MCF 10A (cell line): Measurements from ENCODE around the gene COL4A6. TPM values are rescaled to one million over a fixed set of nuclear protein-coding genes. Genes with fewer than 3 reads are reported as not detected.

Source experiments
- BruUV-seq: library from RNA; stranded (reverse); fragments of 400-500 nt; replicated peaks from 2 replicates; lab custom pipeline; 2021; lab: Mats Ljungman, UMichigan
- CTCF ChIA-PET: fragments of 300-600 bp; sonication (Branson Sonifier 250); formaldehyde crosslinking; extraction: SDS; loops from one replicate; lab custom pipeline; 2021; ENCODE audit warnings: antibody characterized with exemption, inconsistent platforms; lab: Yijun Ruan, JAX
- POLR2A ChIA-PET: fragments of 300-600, 350-650 bp; sonication (Branson Sonifier 250); formaldehyde crosslinking; extraction: SDS; loops from one replicate; lab custom pipeline; 2020; ENCODE audit warnings: antibody characterized with exemption, inconsistent platforms; lab: Yijun Ruan, JAX
- DNase-seq: peaks from one replicate; pipeline ENCODE4 v3.0.0-alpha.2; 2018; ENCODE audit not compliant: unreplicated experiment
- H3K27ac Mint-ChIP-seq: one replicate; pipeline ENCODE4 v1.8.0; 2022; ENCODE audit warnings: mild to moderate bottlenecking, low read depth, mixed read lengths; ENCODE audit not compliant: unreplicated experiment
- H3K27me3 Mint-ChIP-seq: one replicate; pipeline ENCODE4 v1.8.0; 2022; ENCODE audit warnings: mixed read lengths; ENCODE audit not compliant: insufficient read depth, unreplicated experiment
- H3K36me3 Mint-ChIP-seq: one replicate; pipeline ENCODE4 v1.8.0; 2022; ENCODE audit warnings: mild to moderate bottlenecking, moderate library complexity, mixed read lengths; ENCODE audit not compliant: insufficient read depth, unreplicated experiment
- H3K4me1 Mint-ChIP-seq: one replicate; pipeline ENCODE4 v1.8.0; 2022; ENCODE audit warnings: mixed read lengths; ENCODE audit not compliant: insufficient read depth, unreplicated experiment
- H3K4me3 Mint-ChIP-seq: one replicate; pipeline ENCODE4 v1.8.0; 2022; ENCODE audit warnings: mild to moderate bottlenecking, moderate library complexity, mixed read lengths; ENCODE audit not compliant: unreplicated experiment
- H3K9me3 Mint-ChIP-seq: one replicate; pipeline ENCODE4 v1.8.0; 2022; ENCODE audit warnings: mixed read lengths; ENCODE audit not compliant: unreplicated experiment
- CTCF ChIP-seq: fragments of 200-600 bp; IDR thresholded peaks from one replicate; pipeline ENCODE4 v1.8.0; 2022; ENCODE audit warnings: antibody characterized with exemption, mild to moderate bottlenecking; ENCODE audit not compliant: unreplicated experiment
- intact Hi-C: fragments of 100-400 bp; cut with micrococcal nuclease; formaldehyde crosslinking; loops from 2 replicates; pipeline ENCODE4 v1.14.1; 2022
- total RNA-seq: library from RNA; stranded (reverse); gene quantifications from 2 replicates; pipeline ENCODE4 v1.2.3, GENCODE V29; 2022

Gene COL4A6
- total RNA-seq, 1 experiment from 2014 or later, result 58.3 TPM

- ChIA-PET POLR2A (interaction anchor here (0.6 to 2.0 kb wide), 6 partner anchors 12 to 138 kb away, joined by 3 to 7 read pairs (median 3); no protein-coding TSS in a partner anchor), CTCF (no interaction called here)
Observed at GRCh38 chrX:108312011-108312410, 126.2 kb downstream of the COL4A6 start.

GRCh38 chrX:108310506-108310905 is 127.7 kb downstream of the COL4A6 start:
- TF ChIP-seq CTCF, result no peak
- Mint-ChIP-seq H3K9me3 (no peaks in the 10 kb centered on the region), H3K36me3 (peaks cover 6% of the 10 kb centered on the region), H3K4me1 (peaks cover 23% of the 10 kb centered on the region), H3K27me3 (peaks cover 68% of the 10 kb centered on the region), H3K4me3 (no peak overlapping the region), H3K27ac (no peak overlapping the region)
- no peak for DNase-seq
- POLR2A ChIA-PET, result interaction anchor here (0.7 to 2.1 kb wide), 2 partner anchors 11 to 129 kb away, joined by 3 to 8 read pairs; partner anchors contain the start of gene COL4A5
- BruUV-seq, result no TSS peak
- intact Hi-C loops, result loop anchor here (5.0 kb wide), 1 partner anchor 87 kb away; no protein-coding TSS in a partner anchor
- CTCF ChIA-PET, result interaction anchor here (1.0 kb wide), 1 partner anchor 11 kb away, joined by 3 read pairs; no protein-coding TSS in a partner anchor

More at GRCh38 chrX:108312011-108312410, 126.2 kb downstream of the COL4A6 start:
- no peak for DNase-seq
- BruUV-seq, result no TSS peak
- TF ChIP-seq CTCF, result no peak
- no peak overlapping the region for H3K4me3 Mint-ChIP-seq
- peaks cover 8% of the 10 kb centered on the region for H3K9me3 Mint-ChIP-seq
- intact Hi-C loops, result loop anchor here (5.0 kb wide), 1 partner anchor 85 kb away; no protein-coding TSS in a partner anchor
- peaks cover 38% of the 10 kb centered on the region for H3K4me1 Mint-ChIP-seq
- H3K27me3 Mint-ChIP-seq, result peaks cover 83% of the 10 kb centered on the region
- peaks cover 13% of the 10 kb centered on the region for H3K36me3 Mint-ChIP-seq
- no peak overlapping the region for H3K27ac Mint-ChIP-seq

- no peak for TF ChIP-seq CTCF
- no TSS peak for BruUV-seq
- intact Hi-C loops, result no loop called here
- Mint-ChIP-seq H3K4me1 (peaks cover 21% of the 10 kb centered on the region), H3K27ac (peak overlapping the region; percentile 21), H3K4me3 (no peak overlapping the region), H3K36me3 (peaks cover 6% of the 10 kb centered on the region), H3K9me3 (no peaks in the 10 kb centered on the region), H3K27me3 (peaks cover 56% of the 10 kb centered on the region)
- ChIA-PET CTCF (interaction anchor here (0.5 to 1.1 kb wide), 2 partner anchors 26 to 39 kb away, joined by 3 to 7 read pairs; no protein-coding TSS in a partner anchor), POLR2A (interaction anchor here (0.6 to 2.1 kb wide), 2 partner anchors 14 to 130 kb away, joined by 3 to 8 read pairs; partner anchors contain the start of gene COL4A5)
- DNase-seq, result no peak
Observed at GRCh38 chrX:108309144-108309543, 129.1 kb downstream of the COL4A6 start.
